Motor neuron (in vitro differentiated cells): Measurements from ENCODE around the gene AK5. TPM values are rescaled to one million over a fixed set of nuclear protein-coding genes. Genes with fewer than 3 reads are reported as not detected.

Experiments
- ATAC-seq, 8 experiments: fragments of 200-7000 bp; cut with Tn5 transposase; replicated peaks in 6 of 8; 2 replicates each; pipeline ENCODE4 v1.8.0; 2021; ENCODE audit warnings: mild to moderate bottlenecking in 8 of 8, moderate library complexity in 8 of 8
- H3K27ac ChIP-seq, 2 donors: fragments of 250-450 bp; sonication (Bioruptor Pico); 2 replicates each; pipeline ENCODE4 v1.9.0; 2021; ENCODE audit warnings: antibody characterized with exemption in 2 of 2, mild to moderate bottlenecking in 2 of 2, moderate library complexity in 1 of 2
- H3K4me1 ChIP-seq, 2 donors: fragments of 250-450 bp; sonication (Bioruptor Pico); replicated peaks in 1 of 2; 2 replicates each; pipeline ENCODE4 v1.6.1; 2021; ENCODE audit warnings: antibody characterized with exemption in 2 of 2, mild to moderate bottlenecking in 2 of 2, moderate library complexity in 1 of 2
- H3K4me3 ChIP-seq, 5 donors: fragments of 250-450 bp; sonication (Bioruptor Pico); 2 replicates each; pipeline ENCODE4 v1.9.0; 2021; ENCODE audit warnings: antibody characterized with exemption in 5 of 5, mild to moderate bottlenecking in 5 of 5, moderate library complexity in 4 of 5
- WGBS, 10 experiments: fragments of 450-650 bp; shearing (Covaris generic); methylation state at CpG; one replicate each; pipeline ENCODE4 v1.0.0; 2022; 5-methylcytosine and 5-hydroxymethylcytosine counted together
- in situ Hi-C, 9 experiments: fragments of 400-800 bp; cut with MboI; loops; one replicate each; pipeline ENCODE4 v1.15.0; 2021; ENCODE audit warnings: low sequenced_read_pairs in 9 of 9, low pct_unique_long_range_greater_than_20kb in 2 of 9; ENCODE audit not compliant: unreplicated experiment in 9 of 9
- total RNA-seq, 8 experiments: library from RNA; unstranded; fragments of 300-600 nt; gene quantifications; 2 replicates each; pipeline versions ENCODE4 v1.2.3 to v1.2.4, GENCODE V29; 2022

AK5 gene
- total RNA-seq, 8 experiments from 2014 or later: 0.31 to 21.2 (median 4.3) TPM

- in situ Hi-C loops: no loop called here
- Histone ChIP-seq H3K27ac (peak overlapping the region in 1 of 2 donors; percentile 10), H3K4me1 (peaks cover 14 to 18% of the 10 kb centered on the region in 2 donors), H3K4me3 (no peak overlapping the region)
- 49 to 92% (median 78%) methylated on average over 1 to 2 of the region's 2 CpGs; no CpG with 5 or more reads in 1 of the 10 experiments for WGBS, 10 experiments
- peak in 5 of 8 experiments; percentile 43 to 79 (median 73) for ATAC-seq
These were observed 93.7 kb downstream of the AK5 start for GRCh38 chr1:77375541-77375940.

DNA sequence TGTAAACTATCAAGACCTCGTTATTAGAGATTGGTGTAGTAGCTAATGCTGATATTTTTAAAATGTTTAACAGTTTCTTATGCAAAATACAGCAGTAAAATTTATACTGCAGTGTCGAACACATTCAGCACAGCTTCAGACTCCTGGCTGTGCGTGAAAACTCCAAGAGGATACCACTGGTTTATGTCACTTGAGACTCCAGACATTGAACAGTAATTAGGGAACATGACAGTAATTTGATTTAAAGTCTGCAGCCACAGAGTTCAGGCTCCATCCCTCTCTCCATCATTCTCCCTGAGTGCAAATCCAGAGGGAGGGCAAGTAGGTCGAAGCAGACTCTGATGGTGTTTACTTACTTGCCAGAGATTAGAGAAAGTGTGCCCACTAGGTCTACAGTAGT is 94.2 kb downstream of the AK5 start:
- Histone ChIP-seq H3K27ac (peak overlapping the region in 1 of 2 donors; percentile 6), H3K4me1 (peaks cover 14 to 18% of the 10 kb centered on the region in 2 donors), H3K4me3 (no peak overlapping the region)
- 17 to 72% (median 48%) methylated on average over 1 to 4 of the region's 4 CpGs for WGBS, 10 experiments
- peak in 5 of 8 experiments; percentile 73 to 93 (median 87) for ATAC-seq
- in situ Hi-C loops: no loop called here

GRCh38 chr1:77378723-77379535 is 97.1 kb downstream of the AK5 start:
- no peak for ATAC-seq
- no peak overlapping the region for H3K27ac ChIP-seq
- in situ Hi-C loops: no loop called here
- peaks cover 14 to 18% of the 10 kb centered on the region in 2 donors for H3K4me1 ChIP-seq
- no peak overlapping the region for H3K4me3 ChIP-seq
- 14 to 100% (median 81%) methylated on average over 1 to 6 of the region's 6 CpGs for WGBS, 10 experiments

GRCh38 chr1:77382366-77382765 is 100.5 kb downstream of the AK5 start:
- no peak overlapping the region for H3K4me3 ChIP-seq
- ATAC-seq: no peak
- peaks cover 6% of the 10 kb centered on the region in 2 donors for H3K4me1 ChIP-seq
- in situ Hi-C loops: no loop called here
- WGBS, 10 experiments: 70 to 100% (median 95%) methylated on average over 1 to 3 of the region's 3 CpGs; no CpG with 5 or more reads in 1 of the 10 experiments
- no peak overlapping the region for H3K27ac ChIP-seq

GRCh38 chr1:77383236-77383635 is 101.4 kb downstream of the AK5 start:
- 31 to 100% (median 92%) methylated on average over 1 of the region's 1 CpG; no CpG with 5 or more reads in 2 of the 10 experiments for WGBS, 10 experiments
- Histone ChIP-seq H3K27ac (no peak overlapping the region), H3K4me1 (peaks cover 6% of the 10 kb centered on the region in 2 donors), H3K4me3 (no peak overlapping the region)
- no peak for ATAC-seq
- in situ Hi-C loops: no loop called here

- Histone ChIP-seq H3K27ac (no peak overlapping the region), H3K4me3 (no peak overlapping the region), H3K4me1 (peaks cover 0 to 4% of the 10 kb centered on the region in 2 donors)
- 64 to 100% (median 86%) methylated on average over 2 to 3 of the region's 3 CpGs for WGBS, 10 experiments
- ATAC-seq: no peak
- in situ Hi-C loops: no loop called here
These were observed 103.7 kb downstream of the AK5 start for GRCh38 chr1:77385551-77385950.

DNA sequence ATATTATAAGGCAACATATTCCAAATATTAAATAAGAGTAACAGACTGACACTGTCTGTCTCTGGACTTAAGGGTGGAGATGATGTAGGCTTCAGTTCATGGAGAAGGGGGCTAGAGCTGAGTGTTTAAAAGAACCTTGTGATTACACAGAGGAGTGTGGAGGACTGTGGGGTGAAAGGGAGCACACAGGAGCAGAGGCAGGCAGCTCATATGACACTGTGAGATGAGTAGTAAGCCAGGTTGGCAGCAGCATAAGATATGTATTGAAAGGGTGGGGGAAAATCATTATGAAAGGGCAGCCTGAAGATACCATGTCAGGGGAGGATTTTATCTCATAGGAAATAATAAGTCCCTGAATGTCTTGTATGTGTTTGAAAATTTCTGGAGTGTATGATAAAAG is 104.5 kb downstream of the AK5 start:
- Histone ChIP-seq H3K27ac (no peak overlapping the region), H3K4me3 (no peak overlapping the region), H3K4me1 (peaks cover 0 to 4% of the 10 kb centered on the region in 2 donors)
- no peak for ATAC-seq
- in situ Hi-C loops: no loop called here

GRCh38 chr1:77387553-77387952 is 105.7 kb downstream of the AK5 start:
- H3K4me3 ChIP-seq: no peak overlapping the region
- ATAC-seq: no peak
- no peak overlapping the region for H3K27ac ChIP-seq
- in situ Hi-C loops: no loop called here
- WGBS, 10 experiments: 0 to 93% (median 68%) methylated on average over 1 of the region's 1 CpG; no CpG with 5 or more reads in 4 of the 10 experiments
- H3K4me1 ChIP-seq: peaks cover 0 to 4% of the 10 kb centered on the region in 2 donors

GRCh38 chr1:77388661-77389060 is 106.8 kb downstream of the AK5 start:
- Histone ChIP-seq H3K27ac (no peak overlapping the region), H3K4me3 (no peak overlapping the region), H3K4me1 (peaks cover 0 to 4% of the 10 kb centered on the region in 2 donors)
- in situ Hi-C loops: no loop called here
- ATAC-seq: no peak
- 52 to 95% (median 78%) methylated on average over 2 to 3 of the region's 3 CpGs for WGBS, 10 experiments

DNA sequence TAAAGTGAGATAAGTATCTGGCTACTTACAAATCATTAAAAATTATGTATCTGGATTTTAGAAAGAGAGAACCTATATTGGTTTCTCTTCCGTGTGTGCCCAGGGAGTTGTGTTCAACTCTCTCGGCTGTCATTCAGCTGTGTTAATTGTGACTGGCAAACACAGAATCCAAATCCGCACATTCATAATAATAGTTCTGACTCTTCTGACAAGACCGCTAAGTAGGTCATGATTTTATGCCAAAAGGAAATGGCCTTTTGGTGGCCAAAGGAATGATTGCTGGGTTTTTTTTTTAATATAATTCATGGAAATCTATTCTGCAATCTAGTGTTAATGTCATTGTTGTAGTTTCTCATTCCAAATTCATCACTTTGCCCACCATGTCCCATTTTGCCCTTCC is 110.7 kb downstream of the AK5 start:
- H3K27ac ChIP-seq: no peak overlapping the region
- in situ Hi-C loops: no loop called here
- 50 to 100% (median 93%) methylated on average over 1 to 4 of the region's 4 CpGs for WGBS, 10 experiments
- H3K4me1 ChIP-seq: peaks cover 0 to 4% of the 10 kb centered on the region in 2 donors
- ATAC-seq: no peak
- H3K4me3 ChIP-seq: no peak overlapping the region

DNA sequence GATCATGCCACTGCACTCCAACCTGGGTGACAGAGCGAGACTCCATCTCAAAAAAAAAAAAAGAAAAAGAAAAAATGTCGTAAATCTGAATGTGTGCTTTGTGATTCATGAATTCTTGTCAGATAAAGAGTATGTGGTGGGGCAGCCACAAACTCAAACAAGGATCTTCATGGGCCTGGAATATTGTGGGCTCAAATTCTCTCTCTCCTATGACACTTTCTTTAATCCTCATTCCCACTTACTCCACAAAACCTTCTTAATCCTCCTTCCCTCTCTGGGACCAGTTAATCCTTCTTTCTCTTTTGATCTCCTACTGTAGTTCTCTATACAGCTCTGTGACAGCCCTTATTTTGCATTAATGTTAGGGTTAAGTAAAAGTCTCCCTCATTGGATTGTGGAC is 112.3 kb downstream of the AK5 start:
- H3K27ac ChIP-seq: no peak overlapping the region
- H3K4me3 ChIP-seq: no peak overlapping the region
- no peaks in the 10 kb centered on the region for H3K4me1 ChIP-seq
- 6 to 100% (median 84%) methylated on average over 1 to 2 of the region's 2 CpGs; no CpG with 5 or more reads in 2 of the 10 experiments for WGBS, 10 experiments
- no peak for ATAC-seq
- in situ Hi-C loops: no loop called here

DNA sequence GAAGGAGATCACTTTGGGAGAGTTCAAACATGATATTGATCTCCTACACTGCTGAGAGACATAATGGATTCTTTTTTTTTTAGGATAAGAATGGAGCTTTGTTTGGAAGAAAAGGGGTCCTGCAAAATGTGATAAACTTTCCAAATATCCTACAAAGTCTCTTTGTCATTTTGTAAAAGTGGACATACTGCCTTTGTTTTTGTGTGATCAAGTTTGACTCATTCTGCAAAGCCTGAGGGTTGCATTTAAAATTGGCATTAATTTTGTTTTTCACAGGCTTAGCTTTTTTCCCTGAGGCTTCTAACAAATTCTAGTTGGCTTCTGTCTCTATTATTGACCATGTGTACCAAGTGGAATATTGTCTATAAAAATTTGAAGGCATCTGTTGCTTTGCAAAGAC is 113.2 kb downstream of the AK5 start:
- in situ Hi-C loops: no loop called here
- Histone ChIP-seq H3K4me3 (no peak overlapping the region), H3K4me1 (no peaks in the 10 kb centered on the region), H3K27ac (no peak overlapping the region)
- no peak for ATAC-seq

GRCh38 chr1:77398152-77398551 is 116.3 kb downstream of the AK5 start:
- Histone ChIP-seq H3K27ac (no peak overlapping the region), H3K4me3 (no peak overlapping the region), H3K4me1 (no peaks in the 10 kb centered on the region)
- ATAC-seq: no peak
- in situ Hi-C loops: no loop called here
- 29 to 58% (median 51%) methylated on average over 3 of the region's 3 CpGs; no CpG with 5 or more reads in 3 of the 10 experiments for WGBS, 10 experiments
